Activated T-helper 1 cell treated with anti-CD3 and anti-CD28 coated beads, Interleukin-2, amount 50 U/mL, for 16 hours (primary cell): ENCODE results near the gene ZKSCAN5.
"Not testable (repeated sequence)": the region's sequence is repeated elsewhere in the genome, so short reads cannot be mapped to it uniquely, and the experiment has no call there.

Source experiments
- DNase-seq, 2 donors: peaks; one replicate each; pipeline ENCODE4 v3.0.0-alpha.2; 2020; ENCODE audit warnings: low read depth in 1 of 2, low spot score in 1 of 2

Gene ZKSCAN5

DNA sequence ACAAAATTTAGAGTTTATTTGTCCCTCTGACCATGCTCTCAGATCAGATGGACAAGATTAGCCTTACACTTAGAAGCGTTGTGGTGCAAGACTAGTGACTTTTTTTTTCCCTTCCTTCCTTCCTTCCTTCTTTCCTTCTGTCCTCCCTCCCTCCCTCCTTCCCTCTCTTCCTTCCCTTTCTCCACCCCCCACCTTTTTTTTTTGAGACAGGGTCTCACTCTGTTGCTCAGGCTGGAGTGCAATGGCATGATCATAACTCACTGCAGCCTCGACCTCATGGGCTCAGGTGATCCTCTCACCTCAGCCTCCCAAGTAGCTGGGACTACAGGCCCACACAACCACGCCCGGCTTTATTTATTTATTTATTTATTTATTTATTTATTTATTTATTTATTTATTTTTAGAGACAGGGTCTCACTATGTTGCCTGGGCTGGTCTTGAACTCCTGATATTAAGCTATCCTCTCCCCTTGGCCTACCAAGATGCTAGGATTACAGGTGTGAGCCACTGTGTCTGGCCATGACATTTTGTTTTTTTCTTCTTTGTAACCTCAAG, 76.4 kb downstream of the ZKSCAN5 start:
- not testable (repeated sequence) for DNase-seq
